ENCODE results near the gene TRIM66.

TRIM66 gene

GRCh38 chr11:8656291-8656690 is 26.2 kb downstream of the TRIM66 start:
- DNase-seq (ENCODE audit: low read depth in 2 of 2) = no peak

- no peak for DNase-seq (ENCODE audit: low read depth in 2 of 2)
These were observed 28.0 kb downstream of the TRIM66 start for GRCh38 chr11:8654503-8654902.

GRCh38 chr11:8652140-8652539 is 30.3 kb downstream of the TRIM66 start:
- DNase-seq (ENCODE audit: low read depth in 2 of 2) = peak; percentile 93 to 94

- peak; percentile 19 to 30 for DNase-seq (ENCODE audit: low read depth in 2 of 2)
These were observed 32.0 kb downstream of the TRIM66 start for GRCh38 chr11:8650401-8650990.

GRCh38 chr11:8649361-8649760 is 33.1 kb downstream of the TRIM66 start:
- DNase-seq (ENCODE audit: low read depth in 2 of 2) = peak in 1 of 2 experiments; percentile 17

- no peak for DNase-seq (ENCODE audit: low read depth in 2 of 2)
These were observed 35.6 kb downstream of the TRIM66 start for GRCh38 chr11:8646873-8647272.

- DNase-seq (ENCODE audit: low read depth in 2 of 2) = peak in 1 of 2 experiments; percentile 22
These were observed 40.1 kb downstream of the TRIM66 start for GRCh38 chr11:8642196-8642841.

GRCh38 chr11:8641332-8641731 is 41.1 kb downstream of the TRIM66 start:
- no peak for DNase-seq (ENCODE audit: low read depth in 2 of 2)

GRCh38 chr11:8640267-8640906 is 42.1 kb downstream of the TRIM66 start:
- no peak for DNase-seq (ENCODE audit: low read depth in 2 of 2)

- DNase-seq (ENCODE audit: low read depth in 2 of 2) = no peak
These were observed 42.8 kb downstream of the TRIM66 start for GRCh38 chr11:8639655-8640054.

- no peak for DNase-seq (ENCODE audit: low read depth in 2 of 2)
These were observed 44.2 kb downstream of the TRIM66 start for GRCh38 chr11:8638300-8638699.

- no peak for DNase-seq (ENCODE audit: low read depth in 2 of 2)
These were observed 46.3 kb downstream of the TRIM66 start for GRCh38 chr11:8636127-8636526.

- no peak for DNase-seq (ENCODE audit: low read depth in 2 of 2)
These were observed 48.0 kb downstream of the TRIM66 start for GRCh38 chr11:8634498-8634897.

- DNase-seq (ENCODE audit: low read depth in 2 of 2) = peak; percentile 67 to 69
These were observed 50.9 kb downstream of the TRIM66 start for GRCh38 chr11:8631395-8632118.

GRCh38 chr11:8624698-8625097 is 57.8 kb downstream of the TRIM66 start:
- no peak for DNase-seq (ENCODE audit: low read depth in 2 of 2)

GRCh38 chr11:8621147-8621546 is 61.3 kb downstream of the TRIM66 start:
- DNase-seq (ENCODE audit: low read depth in 2 of 2) = no peak

- no peak for DNase-seq (ENCODE audit: low read depth in 2 of 2)
These were observed 65.4 kb downstream of the TRIM66 start for GRCh38 chr11:8617063-8617462.

- DNase-seq (ENCODE audit: low read depth in 2 of 2) = no peak
These were observed 67.0 kb downstream of the TRIM66 start for GRCh38 chr11:8615291-8616032.

GRCh38 chr11:8614497-8614896 is 68.0 kb downstream of the TRIM66 start:
- DNase-seq (ENCODE audit: low read depth in 2 of 2) = no peak

- DNase-seq (ENCODE audit: low read depth in 2 of 2) = no peak
These were observed 69.4 kb downstream of the TRIM66 start for GRCh38 chr11:8613036-8613435.

GRCh38 chr11:8612522-8612921 is 69.9 kb downstream of the TRIM66 start:
- DNase-seq (ENCODE audit: low read depth in 2 of 2) = no peak
